ENCODE results near the gene LNX1.

The LNX1 gene

GRCh38 chr4:53571936-53572599 lies 19.2 kb downstream of the LNX1 start:
- FAIRE-seq = no peak

- FAIRE-seq = no peak
These were observed 27.5 kb downstream of the LNX1 start for GRCh38 chr4:53563824-53564223.

GRCh38 chr4:53562409-53562808 lies 28.9 kb downstream of the LNX1 start:
- no peak for FAIRE-seq

GRCh38 chr4:53559021-53559620 lies 32.2 kb downstream of the LNX1 start:
- no peak for FAIRE-seq

- no peak for FAIRE-seq
These were observed 33.1 kb downstream of the LNX1 start for GRCh38 chr4:53558065-53558801.

- no peak for FAIRE-seq
These were observed 33.6 kb downstream of the LNX1 start for GRCh38 chr4:53557669-53558064.

- no peak for FAIRE-seq
These were observed 34.6 kb downstream of the LNX1 start for GRCh38 chr4:53556651-53557050.

GRCh38 chr4:53553486-53554210 lies 37.6 kb downstream of the LNX1 start:
- no peak for FAIRE-seq

- FAIRE-seq = no peak
These were observed 38.6 kb downstream of the LNX1 start for GRCh38 chr4:53552711-53553110.

GRCh38 chr4:53551958-53552357 lies 39.3 kb downstream of the LNX1 start:
- no peak for FAIRE-seq

GRCh38 chr4:53551281-53551864 lies 39.9 kb downstream of the LNX1 start:
- FAIRE-seq = no peak

GRCh38 chr4:53548662-53549061 lies 42.6 kb downstream of the LNX1 start:
- no peak for FAIRE-seq

GRCh38 chr4:53547983-53548382 lies 43.3 kb downstream of the LNX1 start:
- no peak for FAIRE-seq

- FAIRE-seq = no peak
These were observed 45.2 kb downstream of the LNX1 start for GRCh38 chr4:53545942-53546581.

- FAIRE-seq = no peak
These were observed 46.0 kb downstream of the LNX1 start for GRCh38 chr4:53545273-53545672.

- no peak for FAIRE-seq
These were observed 47.7 kb downstream of the LNX1 start for GRCh38 chr4:53543561-53543960.

- FAIRE-seq = no peak
These were observed 49.6 kb downstream of the LNX1 start for GRCh38 chr4:53541577-53542206.

GRCh38 chr4:53538756-53539155 lies 52.5 kb downstream of the LNX1 start:
- FAIRE-seq = no peak

GRCh38 chr4:53537606-53538005 lies 53.7 kb downstream of the LNX1 start:
- no peak for FAIRE-seq

GRCh38 chr4:53536328-53536727 lies 55.0 kb downstream of the LNX1 start:
- FAIRE-seq = no peak

GRCh38 chr4:53535567-53535966 lies 55.7 kb downstream of the LNX1 start:
- no peak for FAIRE-seq

GRCh38 chr4:53534684-53535083 lies 56.6 kb downstream of the LNX1 start:
- no peak for FAIRE-seq
